HG03521 (cell line): Measurements from ENCODE around the gene NLRX1.
"Not testable (repeated sequence)": the region's sequence is repeated elsewhere in the genome, so short reads cannot be mapped to it uniquely, and the experiment has no call there.

Experiments used
- ATAC-seq: cut with Tn5 transposase; IDR thresholded peaks from one replicate; pipeline ENCODE4 v1.9.1; 2021; ENCODE audit warnings: mild to moderate bottlenecking, moderate library complexity; ENCODE audit not compliant: unreplicated experiment

The NLRX1 gene

GRCh38 chr11:119205574-119206510 lies 37.3 kb downstream of the NLRX1 start, which contains the start of gene CBL:
Gene CBL, plus strand, starts transcription at chr11:119206339. Its CDS starts 79 bp downstream, at chr11:119206418.
- peak; percentile 84 for ATAC-seq

GRCh38 chr11:119206511-119207414 lies 38.2 kb downstream of the NLRX1 start:
- peak; percentile 23 for ATAC-seq

DNA sequence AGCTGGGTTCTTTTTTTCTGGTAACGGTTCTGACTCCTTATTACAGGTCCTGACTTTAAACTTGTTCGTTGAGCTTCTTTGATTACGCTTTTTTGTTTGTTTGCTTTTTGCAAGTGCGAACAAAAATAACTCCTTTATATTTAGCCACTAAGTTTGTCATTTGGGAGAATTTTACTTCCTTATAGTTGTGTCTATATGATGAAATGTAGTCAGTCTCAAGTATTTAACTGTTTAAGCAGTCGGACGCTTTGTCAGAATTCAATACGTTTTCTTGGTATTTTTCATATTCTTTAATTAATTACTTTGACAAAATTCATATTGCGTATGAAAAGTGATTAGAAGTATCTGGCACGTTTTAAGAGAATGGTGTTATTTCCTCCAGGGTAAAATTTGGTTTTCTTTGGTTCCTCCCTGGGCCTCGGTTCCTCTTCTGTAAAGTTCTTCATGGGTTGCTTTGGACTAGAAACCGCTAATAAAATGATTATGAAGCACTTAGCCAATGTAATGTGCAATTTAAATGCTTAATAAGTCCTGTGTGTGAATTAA lies 39.0 kb downstream of the NLRX1 start:
- ATAC-seq: no peak

- ATAC-seq: no peak
These were observed 40.7 kb downstream of the NLRX1 start for GRCh38 chr11:119209186-119209585.

GRCh38 chr11:119210050-119210449 lies 41.5 kb downstream of the NLRX1 start:
- ATAC-seq: no peak

DNA sequence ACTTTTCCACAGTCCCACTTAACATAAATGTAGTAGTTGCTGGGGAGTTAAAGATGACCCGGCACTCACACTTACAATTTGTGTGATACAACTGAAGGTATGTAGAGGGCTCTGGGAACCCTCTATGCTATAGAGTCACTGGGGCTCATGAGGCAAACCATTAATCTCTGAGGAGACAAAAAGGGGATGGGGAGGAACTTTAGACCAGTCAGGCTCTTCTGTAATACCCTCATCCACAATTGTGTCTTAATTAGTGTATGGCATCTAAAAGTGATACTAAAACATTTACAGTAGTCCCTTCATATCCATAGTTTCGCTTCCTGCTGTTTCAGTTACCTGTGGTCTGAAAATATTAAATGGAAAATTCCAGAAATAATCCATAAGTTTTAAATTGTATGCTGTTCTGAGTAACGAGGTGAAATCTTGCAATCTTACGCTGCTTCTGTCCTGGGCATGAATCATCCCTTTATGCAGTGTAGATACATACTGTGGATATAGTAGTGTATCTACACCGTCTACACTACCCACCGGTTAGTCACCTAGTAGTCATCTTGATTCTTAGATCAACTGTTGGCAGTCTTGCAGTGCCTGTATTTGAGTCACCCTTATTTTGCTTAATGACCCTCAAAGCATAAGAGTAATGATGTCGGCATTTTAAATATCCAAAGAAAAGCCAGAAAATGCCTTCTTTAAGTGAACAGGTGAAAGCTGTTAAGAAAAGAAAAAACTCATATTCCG lies 49.8 kb downstream of the NLRX1 start:
- ATAC-seq: no peak

DNA sequence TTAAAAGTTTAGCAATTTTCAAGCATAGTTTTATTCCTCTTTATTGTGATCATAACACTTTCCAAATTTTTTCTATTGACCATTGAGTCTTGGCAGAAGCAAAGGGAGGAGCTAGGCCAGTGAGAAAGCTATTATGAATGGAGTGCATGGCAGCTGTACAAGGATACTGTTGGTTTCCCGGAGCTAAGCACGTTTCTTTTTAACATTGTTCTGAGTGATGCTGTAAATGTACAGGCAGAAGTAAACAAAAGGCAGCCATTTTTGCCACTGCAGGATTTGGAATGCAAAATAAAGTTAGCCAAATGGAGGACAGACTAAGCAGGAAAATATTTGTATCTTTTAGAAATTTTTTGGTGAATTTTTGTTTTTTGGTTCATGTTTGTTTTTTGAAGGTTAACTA lies 53.8 kb downstream of the NLRX1 start:
- ATAC-seq: no peak

DNA sequence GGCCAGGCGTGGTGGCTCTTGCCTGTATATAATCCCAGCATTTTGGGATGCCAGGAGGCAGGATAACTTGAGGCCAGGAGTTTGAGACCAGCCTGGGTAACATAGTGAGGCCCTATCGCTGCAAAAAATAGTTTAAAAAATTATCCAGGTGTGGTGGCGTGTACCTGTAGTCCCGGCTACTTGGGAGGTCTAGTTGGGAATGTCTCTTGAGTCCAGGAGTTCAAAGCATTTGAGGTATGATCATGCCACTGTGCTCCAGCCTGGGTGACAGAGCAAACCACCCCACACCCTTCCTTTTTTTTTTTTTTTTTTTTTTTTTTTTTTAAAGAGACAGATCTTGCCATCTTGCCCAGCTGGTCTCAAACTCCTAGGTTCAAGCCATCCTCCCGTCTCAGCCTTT lies 54.4 kb downstream of the NLRX1 start:
- ATAC-seq: no peak

- no peak for ATAC-seq
These were observed 55.3 kb downstream of the NLRX1 start for GRCh38 chr11:119223856-119224255.

DNA sequence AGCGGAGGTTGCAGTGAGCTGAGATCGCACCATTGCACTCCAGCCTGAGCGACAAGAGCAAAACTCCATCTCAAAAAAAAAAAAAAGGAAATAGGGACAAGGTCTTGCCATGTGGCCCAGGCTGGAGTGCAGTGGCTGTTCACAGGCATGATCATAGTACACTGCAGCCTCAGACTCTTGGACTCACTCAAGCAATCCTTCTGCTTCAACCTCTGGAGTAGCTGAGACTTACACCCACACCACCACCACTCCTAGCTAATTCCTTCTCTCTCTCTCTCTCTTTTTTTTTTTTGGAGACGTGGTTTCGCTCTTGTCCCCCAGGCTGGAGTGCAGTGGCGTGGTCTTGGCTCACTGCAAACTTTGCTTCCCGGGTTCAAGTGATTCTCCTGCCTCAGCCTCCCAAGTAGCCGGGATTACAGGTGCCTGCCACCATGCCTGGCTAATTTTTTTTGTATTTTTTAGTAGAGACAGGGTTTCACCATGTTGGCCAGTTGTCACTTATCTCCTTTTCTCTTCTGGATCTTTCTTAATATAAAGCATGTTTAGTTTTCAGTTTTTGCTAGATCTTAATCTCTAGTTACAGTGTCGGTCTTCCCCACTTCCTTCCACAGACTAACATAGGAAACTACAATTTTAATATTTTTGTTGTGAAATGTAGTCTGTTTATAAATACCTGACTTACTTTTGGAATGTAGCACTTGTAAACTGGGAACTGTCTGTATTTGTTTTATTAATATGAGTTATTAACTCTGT lies 60.2 kb downstream of the NLRX1 start:
- ATAC-seq: not testable (repeated sequence)

DNA sequence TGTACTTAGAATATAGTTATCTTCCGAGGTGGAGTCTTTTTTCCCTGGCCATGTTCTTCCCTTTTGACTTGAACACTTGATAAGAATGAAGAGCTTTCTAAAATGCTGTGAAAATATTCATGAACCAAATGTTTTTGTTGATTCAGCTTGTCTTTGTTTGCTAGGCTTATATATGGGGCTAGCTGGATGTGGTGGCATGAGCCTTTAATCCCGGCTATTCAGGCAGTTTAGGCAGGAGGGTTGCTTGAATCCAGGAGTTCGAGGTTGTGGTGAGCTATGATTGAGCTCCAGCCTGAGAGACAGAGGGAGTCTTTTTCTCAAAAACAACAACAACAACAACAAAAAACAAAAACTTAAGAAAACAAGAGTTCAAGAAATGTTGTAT lies 60.8 kb downstream of the NLRX1 start:
- ATAC-seq: no peak

DNA sequence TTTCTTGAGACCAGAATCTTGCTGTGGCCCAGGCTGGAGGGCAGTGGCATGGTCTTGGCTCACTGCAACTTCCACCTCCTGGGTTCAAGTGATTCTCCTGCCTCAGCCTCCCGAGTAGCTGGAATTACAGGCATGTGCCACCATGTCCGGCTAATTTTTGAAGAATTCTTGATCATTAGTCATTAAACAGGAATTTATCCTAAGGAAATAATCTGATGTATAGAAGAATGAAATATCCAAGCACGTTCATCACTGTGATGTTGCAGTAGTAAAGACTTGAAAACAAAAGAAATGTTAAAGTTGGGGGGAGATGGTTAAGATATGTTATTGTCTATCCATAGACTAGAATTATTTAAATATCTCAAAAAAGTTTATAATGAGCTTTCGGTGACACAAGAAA lies 61.2 kb downstream of the NLRX1 start:
- ATAC-seq: no peak
